HG03135 (cell line): ENCODE results near the gene KNCN.

ENCODE experiments used
- ATAC-seq: cut with Tn5 transposase; IDR thresholded peaks from one replicate; pipeline ENCODE4 v1.9.1; 2021; ENCODE audit warnings: mild to moderate bottlenecking, moderate library complexity; ENCODE audit not compliant: unreplicated experiment

The KNCN gene

GRCh38 chr1:46525253-46525983 lies 26.0 kb downstream of the KNCN start:
- ATAC-seq, result no peak

- no peak for ATAC-seq
Observed at GRCh38 chr1:46524843-46525242, 26.6 kb downstream of the KNCN start.

GRCh38 chr1:46523496-46524353 lies 27.7 kb downstream of the KNCN start:
- ATAC-seq, result no peak

GRCh38 chr1:46522969-46523320 lies 28.5 kb downstream of the KNCN start:
- no peak for ATAC-seq

- no peak for ATAC-seq
Observed at GRCh38 chr1:46522184-46522968, 29.1 kb downstream of the KNCN start.

- no peak for ATAC-seq
Observed at GRCh38 chr1:46521414-46521813, 30.0 kb downstream of the KNCN start.

GRCh38 chr1:46520063-46520911 lies 31.2 kb downstream of the KNCN start:
- ATAC-seq, result no peak

GRCh38 chr1:46519209-46519608 lies 32.2 kb downstream of the KNCN start:
- no peak for ATAC-seq

GRCh38 chr1:46517932-46518498 lies 33.4 kb downstream of the KNCN start:
- no peak for ATAC-seq

GRCh38 chr1:46517010-46517600 lies 34.3 kb downstream of the KNCN start:
- no peak for ATAC-seq

- no peak for ATAC-seq
Observed at GRCh38 chr1:46516200-46516950, 35.1 kb downstream of the KNCN start.

GRCh38 chr1:46515576-46515975 lies 35.9 kb downstream of the KNCN start:
- ATAC-seq, result no peak

GRCh38 chr1:46513536-46513935 lies 37.9 kb downstream of the KNCN start:
- no peak for ATAC-seq

- no peak for ATAC-seq
Observed at GRCh38 chr1:46512792-46513190, 38.7 kb downstream of the KNCN start.

GRCh38 chr1:46512135-46512791 lies 39.2 kb downstream of the KNCN start:
- no peak for ATAC-seq

GRCh38 chr1:46510998-46511365 lies 40.5 kb downstream of the KNCN start:
- ATAC-seq, result no peak

GRCh38 chr1:46510341-46510997 lies 41.0 kb downstream of the KNCN start:
- ATAC-seq, result no peak

- ATAC-seq, result no peak
Observed at GRCh38 chr1:46508757-46509156, 42.7 kb downstream of the KNCN start.
